GM19467 (cell line): ENCODE data around the gene ZNF518A.

Source experiments
- ATAC-seq: cut with Tn5 transposase; IDR thresholded peaks from one replicate; pipeline ENCODE4 v1.9.1; 2021; ENCODE audit warnings: mild to moderate bottlenecking, moderate library complexity; ENCODE audit not compliant: unreplicated experiment

ZNF518A gene

DNA sequence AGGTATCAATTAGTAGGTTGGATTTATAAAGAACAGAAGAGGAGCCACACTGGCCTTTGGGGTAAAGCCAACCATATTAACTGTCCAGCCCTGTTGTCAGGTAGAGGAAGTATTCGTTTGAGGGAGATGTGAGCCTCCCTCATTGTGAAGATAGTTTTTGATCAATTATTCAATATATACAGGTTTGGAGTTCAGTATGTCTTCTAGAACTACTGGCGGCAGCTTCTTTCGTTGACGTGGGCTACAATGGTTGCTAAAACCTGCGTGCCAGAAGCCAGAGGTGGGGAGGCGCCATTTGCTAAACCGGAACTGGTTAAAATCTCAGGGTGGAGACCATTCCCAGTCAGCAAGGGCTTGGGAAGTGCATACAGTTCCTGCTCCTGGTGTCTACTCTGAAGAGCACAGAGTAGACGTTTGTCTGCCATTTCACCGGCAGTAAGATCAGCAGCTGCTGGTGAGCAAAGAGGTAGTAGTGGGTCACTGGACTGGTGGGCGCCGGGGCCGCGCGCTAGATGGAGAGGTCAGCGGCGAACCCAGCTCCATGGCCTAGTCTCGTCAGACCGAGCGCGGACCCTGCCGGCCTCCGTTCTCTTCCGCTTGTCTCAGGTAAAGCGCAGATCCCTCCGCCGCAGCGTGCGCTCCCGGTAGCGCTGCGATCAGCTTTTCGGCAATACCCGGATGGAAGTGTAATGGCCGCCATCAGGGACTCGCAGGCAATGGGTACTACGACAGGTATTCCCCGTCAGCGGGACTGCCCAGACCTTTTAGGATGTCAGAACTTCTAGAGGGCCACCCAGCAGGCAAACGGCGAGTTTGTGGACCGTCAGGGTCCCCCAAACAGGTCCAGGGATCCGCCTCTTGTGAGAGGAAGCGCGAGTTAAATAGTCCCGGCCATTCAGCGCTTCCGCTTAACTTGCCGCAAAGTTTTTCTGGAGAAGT is at the start of gene ZNF518A:
TSS of gene ZNF518A (plus strand) at position 911 of the 939 bp plus-strand sequence. CDS start 26,026 bp downstream, outside the sequence.
- peak; percentile 65 for ATAC-seq

- ATAC-seq: no peak
Measured at GRCh38 chr10:96082153-96082552, 47.9 kb upstream of the ZNF518A start.

GRCh38 chr10:96082748-96083147 is 47.3 kb upstream of the ZNF518A start:
- no peak for ATAC-seq

DNA sequence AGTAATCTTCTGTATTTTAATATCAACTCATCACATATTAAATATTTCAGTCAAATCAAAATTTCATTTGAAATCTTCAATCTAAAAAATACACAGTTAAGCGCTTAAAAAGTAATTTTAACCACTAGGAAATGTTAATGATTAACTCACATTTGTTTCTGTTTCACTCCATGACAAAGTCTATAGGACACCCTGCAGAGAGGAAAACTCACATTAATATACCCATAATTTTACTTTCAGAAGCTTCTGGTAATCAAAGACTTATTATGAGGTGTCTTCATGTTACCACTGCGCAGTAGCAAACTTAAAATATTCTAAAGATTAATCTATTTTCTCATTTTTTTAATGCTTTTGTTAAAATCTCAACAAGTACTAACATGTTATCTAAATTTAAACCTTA is 41.0 kb upstream of the ZNF518A start:
- no peak for ATAC-seq

- peak; percentile 78 for ATAC-seq
Measured at GRCh38 chr10:96089670-96090462, 40.2 kb upstream of the ZNF518A start.

DNA sequence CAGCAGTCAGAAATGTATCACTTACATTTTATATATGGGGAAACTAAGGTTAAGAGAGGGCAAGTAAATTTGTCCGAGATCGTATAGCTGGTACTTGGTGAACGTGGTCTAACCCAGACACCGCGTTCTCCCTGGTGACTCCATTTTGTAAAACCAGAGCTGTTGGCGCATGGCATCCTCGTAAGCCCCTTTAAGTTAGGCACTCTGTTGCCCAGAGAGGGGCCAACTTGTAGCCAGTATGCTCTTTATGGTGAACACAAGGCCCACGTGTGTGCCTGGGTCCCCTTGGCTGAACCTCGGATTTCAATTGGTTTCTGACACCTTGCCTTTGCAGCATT is 39.7 kb upstream of the ZNF518A start:
- ATAC-seq: no peak

DNA sequence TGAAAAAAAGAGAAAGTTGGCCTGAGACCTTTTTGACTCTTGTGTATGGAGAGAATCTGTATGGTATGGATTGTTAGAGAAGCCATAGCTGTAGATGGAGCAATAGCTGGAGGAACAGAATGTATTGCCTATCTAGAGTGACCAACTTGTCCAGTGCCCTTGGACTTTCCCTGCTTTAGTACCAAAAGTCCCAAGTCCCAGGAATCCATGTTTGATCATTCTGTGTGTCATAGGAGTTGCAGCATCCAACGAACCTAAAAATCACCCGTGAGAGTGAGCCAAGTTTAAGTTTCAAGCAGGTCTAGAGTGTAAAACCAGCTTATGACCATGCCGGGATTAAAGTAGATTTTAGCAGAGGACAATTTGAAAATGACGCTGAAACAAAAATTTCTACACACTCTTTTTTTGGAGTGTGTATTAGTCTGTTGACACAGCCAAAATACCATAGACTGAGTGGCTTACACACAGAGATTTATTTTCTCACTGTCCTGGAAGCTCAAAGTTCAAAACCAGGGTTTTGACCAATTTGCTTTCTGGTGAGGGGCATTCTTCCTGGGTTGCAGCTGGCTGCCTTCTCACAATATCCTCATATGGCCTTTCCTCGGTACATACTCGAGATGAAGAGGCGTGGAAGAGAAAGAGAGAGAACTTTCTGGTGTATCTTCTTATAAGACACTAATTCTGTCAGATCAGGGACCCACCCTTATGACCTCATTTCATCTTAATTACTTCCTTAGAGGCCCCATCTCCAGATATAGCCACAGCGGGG is 36.9 kb upstream of the ZNF518A start:
- no peak for ATAC-seq

DNA sequence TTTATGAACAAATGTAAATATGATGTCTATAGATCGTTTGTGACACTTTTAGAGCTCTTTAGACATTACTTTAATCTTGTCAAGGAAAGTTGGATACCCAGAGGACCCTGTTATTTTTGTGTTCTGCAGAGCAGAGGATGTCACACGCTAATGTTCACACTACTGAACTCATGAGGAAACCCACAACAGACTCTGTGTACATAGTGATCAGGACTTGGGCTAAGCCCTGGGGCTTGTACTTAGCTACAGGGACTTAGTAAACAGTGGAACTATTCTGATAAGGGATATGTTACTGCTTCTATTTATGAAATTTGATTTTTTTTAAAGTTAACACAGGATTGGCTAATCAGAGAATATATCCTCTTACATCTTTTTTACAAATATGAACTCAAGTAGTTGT is 36.1 kb upstream of the ZNF518A start:
- ATAC-seq: no peak

DNA sequence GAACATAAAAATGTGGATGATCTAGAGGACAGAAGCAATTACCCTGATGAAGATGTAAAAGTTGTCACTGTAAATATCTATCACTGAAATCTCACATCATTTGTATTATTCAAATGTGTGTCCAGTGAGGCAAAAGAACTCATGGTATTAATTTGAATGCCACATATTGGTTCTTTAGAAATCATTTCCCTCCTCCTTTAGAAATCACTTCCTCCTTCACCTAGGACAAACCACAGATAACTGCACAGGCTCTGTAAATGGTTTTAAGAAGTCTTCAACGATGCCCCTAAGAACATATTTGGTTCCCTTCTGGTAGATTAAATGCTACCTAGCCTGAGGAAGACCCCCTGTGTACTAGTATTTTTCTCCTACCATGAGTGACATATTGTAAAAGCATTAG is 33.1 kb upstream of the ZNF518A start:
- no peak for ATAC-seq

- no peak for ATAC-seq
Measured at GRCh38 chr10:96097865-96098264, 32.2 kb upstream of the ZNF518A start.

DNA sequence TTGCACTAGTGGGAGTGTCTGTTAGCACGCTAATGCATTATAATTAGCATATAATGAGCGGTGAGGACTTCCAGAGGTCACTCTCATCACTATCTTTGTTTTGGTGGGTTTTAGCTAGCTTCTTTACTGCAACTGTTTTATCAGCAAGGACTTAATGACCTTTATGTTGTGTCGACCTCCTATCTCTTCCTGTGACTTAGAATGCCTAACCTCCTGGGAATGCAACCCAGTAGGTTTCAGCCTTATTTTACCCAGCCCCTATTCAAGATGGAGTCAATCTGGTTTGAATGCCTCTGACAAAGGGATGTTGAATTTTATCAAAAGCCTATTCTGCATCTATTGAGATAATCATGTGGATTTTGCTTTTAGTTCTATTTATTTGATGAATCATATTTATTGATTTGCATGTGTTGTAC is 22.5 kb upstream of the ZNF518A start:
- no peak for ATAC-seq

GRCh38 chr10:96112531-96112930 is 17.6 kb upstream of the ZNF518A start:
- ATAC-seq: no peak

DNA sequence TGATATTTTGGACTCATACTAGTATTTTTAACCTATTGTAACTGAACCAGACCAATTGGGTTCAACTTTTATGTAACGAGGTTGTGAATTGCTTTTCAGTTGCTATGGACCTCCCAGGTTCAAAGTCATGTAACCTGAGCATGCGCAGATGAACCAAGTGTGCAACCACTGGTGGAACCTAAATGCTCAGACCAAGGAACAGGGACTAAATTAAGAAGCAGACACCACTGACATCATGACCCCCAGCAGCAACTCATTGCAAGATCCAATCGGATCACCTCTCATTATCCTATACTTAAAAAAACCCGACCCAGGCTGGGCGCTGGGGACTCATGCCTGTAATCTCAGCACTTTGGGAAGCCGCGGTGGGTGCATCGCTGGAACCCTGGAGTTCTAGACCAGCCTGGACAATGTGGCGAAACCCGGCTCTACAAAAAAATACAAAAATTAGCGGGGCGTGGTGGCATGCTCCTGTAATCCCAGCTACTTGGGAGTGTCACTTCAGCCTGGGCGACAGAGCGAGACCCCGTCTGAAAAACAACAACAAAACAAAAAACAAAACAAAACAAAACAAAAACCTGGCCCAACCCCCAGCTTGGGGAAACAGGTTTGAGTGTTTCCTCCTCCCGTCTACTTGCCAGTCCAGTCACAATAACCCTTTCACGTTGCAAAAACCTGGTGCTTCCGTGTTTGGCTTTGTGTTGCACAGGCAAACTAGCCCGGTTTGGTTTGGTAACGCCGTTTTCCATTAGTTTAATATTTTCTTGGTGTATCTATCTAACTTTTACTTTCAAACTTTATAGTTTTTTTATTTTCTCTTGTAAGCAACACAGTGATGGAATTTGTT is 11.3 kb upstream of the ZNF518A start:
- ATAC-seq: no peak

DNA sequence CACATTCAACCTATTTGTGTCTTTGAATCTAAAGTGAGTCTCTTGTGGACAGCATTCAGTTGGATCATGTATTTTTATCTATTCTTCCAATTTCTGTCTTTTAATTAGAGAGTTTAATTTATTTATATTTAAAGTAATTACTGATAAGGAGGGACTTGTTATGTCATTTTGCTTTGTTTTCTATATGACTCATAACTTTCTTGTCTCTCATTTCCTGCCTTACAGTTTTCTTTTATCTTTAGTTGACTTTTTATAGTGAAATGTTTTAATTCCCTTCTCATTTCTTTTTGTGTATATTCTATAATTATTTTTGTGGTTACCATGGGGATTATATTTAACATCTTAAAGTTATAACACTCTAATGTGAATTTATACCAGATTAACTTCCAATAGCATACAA is 7.3 kb upstream of the ZNF518A start:
- ATAC-seq: no peak

DNA sequence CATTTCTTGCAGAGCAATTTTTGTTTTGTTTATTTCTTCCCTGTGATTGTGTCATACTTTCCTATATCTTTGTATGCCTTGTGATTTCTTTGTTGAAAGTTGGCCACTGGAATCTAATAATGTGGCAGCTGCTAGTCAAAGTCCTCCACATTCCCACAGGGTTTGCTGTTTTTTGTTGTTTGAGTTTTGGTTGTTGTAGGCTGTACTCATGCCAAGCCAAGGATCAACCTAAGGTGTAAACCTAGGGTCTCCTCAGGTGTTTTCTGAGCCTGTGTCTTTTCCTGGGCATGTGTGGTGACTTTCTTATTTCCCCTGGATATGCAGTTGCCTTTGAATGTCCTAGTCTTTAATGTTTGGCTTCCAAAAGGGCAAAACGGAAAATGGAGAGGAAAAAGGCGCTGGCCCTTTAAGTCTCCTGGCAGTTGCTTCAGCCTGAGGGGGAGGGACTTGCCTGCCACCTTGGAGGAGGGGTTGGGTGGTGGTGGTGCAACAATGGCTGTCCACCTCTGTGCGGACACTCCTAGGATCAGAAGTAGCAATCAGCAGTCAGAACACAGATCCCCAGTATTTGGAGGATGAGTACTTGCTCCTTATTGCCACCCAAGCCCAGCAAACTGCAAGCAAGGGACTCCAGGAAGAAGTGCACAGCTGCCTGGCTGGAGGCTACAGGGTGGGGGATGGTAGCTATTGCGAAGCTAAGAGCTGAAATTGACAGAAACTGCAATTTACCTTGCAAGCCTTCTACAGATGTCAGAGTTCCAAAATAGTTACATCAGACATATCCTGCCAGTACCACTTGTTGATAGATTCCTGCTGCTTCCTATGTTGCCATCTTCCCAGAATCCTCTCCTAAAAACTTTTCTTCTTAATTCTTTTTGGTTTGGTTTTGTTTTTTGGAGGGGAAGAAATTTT is 5.6 kb upstream of the ZNF518A start:
- ATAC-seq: no peak

GRCh38 chr10:96125142-96125515 is 5.0 kb upstream of the ZNF518A start:
- ATAC-seq: no peak

DNA sequence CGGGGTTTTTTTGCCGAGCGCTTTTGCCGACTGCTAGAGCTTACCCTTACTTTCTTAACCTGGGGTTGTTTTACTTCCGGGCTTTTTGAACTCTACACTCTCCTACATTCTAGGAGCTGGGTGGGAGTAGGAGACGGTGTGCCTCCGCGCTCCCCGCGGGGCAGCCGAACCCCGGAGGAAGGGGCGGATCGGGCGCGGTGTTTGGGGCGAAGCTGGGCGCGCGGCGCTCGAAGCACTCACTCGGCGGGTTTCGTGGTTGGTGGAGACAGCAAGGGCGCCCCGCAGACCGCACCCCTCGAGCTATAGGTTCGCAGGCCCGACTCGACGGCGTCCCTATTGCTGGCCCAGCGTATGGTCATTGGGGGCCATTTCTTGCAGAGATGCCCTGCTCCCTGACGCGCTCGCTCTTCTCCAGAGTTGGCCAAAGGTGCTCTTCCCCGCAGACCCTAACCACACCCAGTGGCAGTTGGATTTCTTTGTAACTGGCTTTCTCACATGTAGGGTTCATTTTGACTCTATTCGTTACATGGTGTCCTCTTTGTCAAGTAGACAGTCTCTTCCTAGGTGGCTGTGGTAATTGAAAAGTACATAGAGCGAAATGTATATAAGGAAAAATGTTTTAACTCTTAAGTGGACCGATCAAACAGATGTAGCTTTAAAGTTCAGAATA is 364 bp downstream of the ZNF518A start:
- peak; percentile 58 for ATAC-seq

DNA sequence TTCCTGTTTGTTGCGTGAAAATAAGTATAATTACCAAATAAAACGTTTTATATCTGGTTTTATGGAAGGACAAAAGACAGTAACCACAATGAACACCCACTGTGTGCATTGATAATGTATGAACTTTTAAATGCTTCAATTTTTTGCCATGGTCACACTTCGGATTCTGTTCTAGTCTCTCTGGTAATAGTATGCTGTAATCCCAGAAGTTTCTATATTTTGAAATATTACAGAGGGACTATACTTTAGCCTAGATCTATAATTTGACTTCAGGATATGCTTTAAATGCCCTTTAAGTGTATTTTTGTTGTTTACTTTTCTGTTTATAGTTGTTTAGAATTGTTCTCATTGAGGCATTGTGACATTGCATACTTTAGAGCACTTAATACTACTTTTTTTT is 1.5 kb downstream of the ZNF518A start:
- ATAC-seq: no peak

DNA sequence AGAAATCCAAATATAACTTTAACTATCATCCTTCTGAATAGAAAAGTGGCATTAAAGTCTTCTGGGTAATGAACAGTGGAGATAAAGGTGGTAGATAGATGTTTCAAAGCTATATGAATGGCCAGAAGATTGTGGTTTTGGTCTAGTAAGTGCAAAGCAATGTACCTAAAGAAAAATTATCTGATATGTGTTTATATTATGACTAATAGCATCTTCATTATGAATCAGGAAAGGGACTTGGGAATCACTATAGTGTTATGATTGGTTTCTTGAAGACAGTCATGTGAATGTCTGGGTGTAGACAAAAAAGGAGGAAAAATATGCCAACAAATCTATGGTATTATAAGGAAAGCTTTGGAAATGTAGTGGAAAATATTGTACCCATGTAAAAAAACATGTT is 3.0 kb downstream of the ZNF518A start:
- ATAC-seq: no peak
